ENCODE data around the gene PAM16.
"Not testable (repeated sequence)": the region's sequence is repeated elsewhere in the genome, so short reads cannot be mapped to it uniquely, and the experiment has no call there.

The PAM16 gene

DNA sequence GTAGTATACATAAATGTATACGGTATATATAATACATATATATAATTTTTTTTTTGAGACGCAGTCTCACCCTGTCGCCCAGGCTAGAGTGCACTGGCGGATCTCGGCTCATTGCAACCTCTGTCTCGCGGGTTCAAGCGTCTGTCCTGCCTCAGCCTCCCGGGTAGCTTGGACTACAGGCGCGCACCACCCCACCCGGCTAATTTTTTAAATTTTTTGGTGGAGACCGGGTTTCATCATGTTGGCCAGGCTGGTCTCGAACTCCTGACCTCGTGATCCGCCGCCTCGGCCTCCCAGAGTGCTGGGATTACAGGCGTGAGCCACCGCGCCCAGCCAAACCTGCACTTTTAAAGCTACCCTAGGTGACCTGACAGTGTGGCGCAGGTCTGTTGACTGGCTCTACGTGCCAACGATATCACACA lies 745 bp downstream of the PAM16 start:
- no peak for DNase-seq

DNA sequence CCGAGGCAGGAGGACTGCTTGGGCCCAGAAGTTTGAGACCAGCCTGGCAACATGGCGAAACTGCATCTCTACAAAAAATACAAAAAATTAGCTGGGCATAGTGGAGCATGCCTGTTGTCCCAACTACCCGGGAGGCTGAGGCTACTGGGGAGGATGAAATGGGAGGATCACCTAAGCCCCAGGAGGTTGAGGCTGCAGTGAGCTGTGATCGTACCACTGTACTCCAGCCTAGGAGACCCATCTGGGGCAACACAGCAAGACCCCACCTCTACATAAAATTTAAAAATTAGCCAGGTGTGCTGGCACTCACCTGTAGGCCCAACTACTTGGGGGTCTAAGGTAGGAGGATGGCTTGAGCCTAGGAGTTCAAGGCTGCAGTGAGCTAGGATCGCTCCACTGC lies 1.8 kb downstream of the PAM16 start:
- no peak for DNase-seq

DNA sequence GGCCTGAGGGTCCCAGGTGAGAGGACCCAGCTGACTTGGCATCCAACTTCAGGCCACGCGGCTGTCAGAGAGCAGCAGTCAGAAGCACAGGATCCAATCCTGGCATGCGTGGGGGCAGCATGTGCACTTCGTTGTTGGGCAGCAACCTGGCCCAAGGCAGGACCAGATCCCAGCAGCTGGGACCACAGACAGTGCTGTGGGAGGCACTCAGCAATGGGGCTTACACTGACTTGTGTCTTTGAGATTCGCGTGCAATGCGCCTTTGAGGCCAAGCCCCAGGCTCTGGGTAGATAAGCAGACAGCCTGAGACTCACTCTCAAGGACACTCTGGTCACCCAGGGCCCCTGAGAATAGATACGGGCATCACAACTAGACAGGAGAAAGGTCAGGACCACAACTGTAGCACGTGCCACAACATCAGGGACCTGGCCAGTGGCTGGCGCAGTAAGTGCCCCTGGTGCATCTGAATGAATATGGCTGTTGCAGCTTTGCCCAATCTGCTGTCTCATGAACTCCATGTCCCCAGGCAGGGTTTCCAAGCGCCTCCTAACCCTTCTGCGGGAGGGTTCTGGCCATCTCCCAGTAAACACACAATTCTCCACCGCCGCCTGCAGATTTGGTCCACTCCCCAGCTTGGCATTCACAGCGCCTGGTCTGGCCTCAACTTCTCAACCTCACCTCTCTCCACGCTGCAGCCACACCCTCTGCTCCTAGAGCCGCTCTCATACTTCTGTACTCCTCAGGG lies 3.2 kb downstream of the PAM16 start:
- no peak for DNase-seq

DNA sequence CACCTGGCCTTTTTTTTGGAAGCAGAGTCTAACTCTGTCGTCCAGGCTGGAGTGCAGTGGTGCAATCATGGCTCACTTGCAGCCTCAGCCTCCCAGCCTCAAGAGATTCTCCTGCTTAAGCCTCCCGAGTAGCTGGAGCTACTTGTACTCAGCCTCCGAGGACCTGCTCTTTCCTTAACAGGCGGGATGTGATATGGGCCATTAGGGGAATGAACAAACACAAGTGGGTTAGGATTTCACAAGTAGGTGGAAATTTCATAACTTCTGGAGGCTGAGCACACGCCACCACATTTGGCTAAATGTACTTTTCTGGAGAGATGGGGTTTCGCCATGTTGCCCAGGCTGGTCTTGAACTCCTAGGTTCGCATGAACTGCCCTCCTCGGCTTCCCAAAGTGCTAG lies 4.1 kb downstream of the PAM16 start:
- no peak for DNase-seq

DNA sequence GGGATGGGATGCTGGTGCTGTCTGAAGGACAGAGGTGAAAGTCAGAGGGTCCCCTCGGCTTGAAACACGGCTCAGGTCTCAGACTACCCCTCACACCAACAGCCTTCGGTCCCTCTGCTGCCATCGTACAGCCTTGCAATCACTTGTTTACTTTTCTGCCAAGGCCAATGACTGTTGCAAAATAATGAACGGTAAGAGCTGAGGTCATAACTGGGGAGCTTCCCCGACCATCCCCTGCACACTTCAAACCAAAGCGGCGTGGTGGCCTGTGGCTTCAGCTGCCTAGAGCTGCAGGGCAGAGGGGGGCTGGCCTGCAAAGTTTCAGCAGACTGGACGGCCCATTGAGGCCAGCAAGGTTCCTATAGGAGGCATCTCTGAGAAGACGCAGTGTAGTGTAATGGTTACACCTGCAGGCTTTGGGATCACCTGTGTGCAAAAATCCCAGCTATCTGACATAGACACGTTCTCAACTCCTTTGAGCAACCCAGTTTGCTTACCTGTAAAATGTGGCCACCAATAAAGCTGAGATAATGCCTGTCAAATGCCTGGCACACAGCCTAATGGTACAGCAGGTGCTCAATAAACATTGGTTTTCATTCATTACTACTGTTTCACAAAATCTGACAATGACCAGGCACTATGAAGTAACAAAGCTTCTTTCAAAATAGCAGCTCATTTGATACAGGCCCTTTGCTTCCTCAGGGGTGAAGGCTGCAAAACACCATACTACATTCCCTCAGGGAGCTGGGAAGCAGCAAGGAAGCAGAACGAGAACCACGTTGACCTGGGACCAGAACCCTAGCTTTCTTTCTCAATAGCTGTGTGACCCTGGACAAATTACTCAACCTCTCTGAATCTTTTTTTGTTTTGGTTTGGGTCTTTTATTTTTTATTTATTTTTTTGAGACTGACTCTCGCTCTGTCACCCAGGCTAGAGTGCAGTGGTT lies 5.0 kb downstream of the PAM16 start:
- DNase-seq, result peak; percentile 72

DNA sequence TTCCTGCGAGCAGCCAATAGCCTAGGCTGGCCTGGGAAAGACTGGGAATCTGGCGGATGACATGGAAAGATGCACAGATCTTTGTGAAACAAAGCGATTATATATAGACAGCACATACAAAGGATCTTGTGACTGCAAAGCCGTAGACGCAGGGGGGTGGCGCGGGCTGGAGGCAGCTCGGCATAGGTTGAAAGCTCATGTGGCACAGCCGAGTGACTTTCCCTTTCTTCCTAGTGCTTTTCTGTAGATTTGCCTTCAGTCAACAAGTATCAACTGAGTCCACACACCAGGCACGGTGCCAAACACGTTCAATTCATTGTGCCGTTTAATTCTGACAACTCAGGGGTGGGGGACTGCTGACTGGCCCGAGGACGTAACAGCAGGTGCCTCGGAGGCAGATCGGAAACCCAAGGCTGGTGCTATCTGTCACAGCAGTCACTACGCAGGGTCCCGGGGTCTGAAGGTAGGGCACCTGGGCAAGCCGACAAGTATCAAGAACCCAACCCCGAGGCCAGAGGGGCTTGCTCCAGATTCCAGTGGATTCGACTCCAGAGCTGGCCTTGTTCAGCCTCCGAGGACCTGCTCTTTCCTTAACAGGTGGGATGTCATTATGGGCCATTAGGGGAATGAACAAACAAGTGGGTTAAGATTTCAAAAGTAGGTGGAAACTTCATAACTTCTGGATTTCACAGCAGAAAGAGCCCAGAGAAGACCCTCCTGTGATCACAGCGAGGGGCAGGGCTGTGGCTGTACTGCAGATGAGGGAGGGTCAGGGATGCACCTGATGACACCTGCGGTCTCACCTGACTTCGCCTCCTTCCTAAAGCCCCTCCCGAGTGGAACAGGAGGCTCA lies 5.9 kb downstream of the PAM16 start:
- DNase-seq, result peak; percentile 76

DNA sequence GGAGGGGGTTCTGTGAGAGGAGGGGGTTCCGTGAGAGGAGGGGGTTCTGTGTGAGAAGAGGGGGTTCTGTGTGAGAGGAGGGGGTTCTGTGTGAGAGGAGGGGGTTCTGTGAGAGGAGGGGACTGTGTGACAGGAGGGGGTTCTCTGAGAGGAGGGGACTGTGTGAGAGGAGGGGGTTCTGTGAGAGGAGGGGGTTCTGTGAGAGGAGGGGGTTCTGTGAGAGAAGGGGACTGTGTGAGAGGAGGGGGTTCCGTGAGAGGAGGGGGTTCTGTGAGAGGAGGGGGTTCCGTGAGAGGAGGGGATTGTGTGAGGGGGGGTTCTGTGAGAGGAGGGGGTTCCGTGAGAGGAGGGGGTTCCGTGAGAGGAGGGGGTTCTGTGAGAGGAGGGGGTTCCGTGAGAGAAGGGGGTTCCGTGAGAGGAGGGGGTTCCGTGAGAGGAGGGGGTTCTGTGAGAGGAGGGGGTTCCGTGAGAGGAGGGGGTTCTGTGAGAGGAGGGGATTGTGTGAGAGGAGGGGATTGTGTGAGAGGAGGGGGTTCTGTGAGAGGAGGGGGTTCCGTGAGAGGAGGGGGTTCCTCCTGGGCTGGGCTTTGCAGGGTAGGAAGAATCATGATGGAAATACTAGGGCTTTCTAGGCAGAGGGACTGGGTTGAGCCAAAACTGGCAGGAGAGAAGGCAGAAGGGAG lies 6.7 kb downstream of the PAM16 start:
- DNase-seq, result peak; percentile 13

DNA sequence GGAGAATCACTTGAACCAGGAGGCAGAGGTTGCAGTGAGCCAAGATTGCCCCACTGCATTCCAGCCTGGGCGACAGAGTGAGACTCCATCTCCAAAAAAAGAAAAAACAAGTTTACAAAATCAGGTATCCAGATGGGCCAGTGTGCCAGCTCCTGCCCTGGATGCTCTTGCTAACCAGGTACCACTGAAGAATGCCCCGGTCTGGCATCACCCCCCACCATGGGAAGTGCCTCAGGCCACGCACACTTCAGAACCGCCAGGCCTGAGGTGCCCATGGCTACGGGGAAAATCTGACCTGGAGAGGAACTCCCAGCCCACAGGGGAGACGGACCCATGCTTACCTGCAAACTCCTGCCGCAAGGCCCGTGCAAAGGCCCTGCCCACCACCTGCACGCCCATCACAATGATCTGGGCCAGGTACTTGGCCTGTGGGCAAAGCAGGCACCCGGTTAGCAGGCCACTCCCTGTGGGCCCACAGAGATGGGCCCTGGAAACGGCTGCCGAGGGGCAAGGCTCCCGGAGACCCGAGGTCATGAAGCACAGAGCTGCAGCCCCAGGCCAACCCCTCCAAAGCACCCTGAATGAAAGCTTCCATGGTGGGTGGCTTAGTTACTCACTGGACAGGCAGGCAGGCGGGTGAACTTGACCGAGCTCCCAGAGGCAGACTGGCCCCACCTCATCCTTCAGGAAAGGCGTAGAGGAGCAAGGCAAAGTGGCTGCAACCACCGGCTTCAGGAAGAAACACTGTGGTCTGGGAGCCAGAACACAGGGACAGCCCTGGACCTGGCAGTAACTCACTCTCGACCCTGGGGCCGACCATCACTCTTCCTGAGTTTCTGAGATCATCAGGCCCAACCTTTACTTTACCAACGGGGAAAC lies 8.0 kb downstream of the PAM16 start:
- DNase-seq, result no peak

DNA sequence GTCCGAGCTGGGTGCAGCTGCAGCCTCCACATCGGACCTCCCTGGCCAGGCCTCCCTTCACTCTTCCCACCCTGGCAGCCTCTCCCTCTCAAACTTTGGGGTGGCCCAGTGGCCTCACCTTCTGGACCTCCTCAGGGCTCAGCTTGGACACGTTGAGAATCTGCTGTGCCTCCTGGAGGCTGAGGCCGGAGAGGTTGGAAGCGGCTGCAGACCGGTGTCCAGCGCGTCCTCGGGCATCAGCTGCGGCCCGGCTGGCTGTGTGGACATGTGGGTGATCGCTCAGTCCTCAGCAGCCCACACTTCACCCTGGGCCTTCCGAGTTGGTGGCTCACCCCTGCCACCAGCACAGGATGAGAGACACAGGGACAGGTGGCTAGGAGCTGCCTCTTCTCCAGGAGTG lies 9.9 kb downstream of the PAM16 start:
- no peak for DNase-seq

DNA sequence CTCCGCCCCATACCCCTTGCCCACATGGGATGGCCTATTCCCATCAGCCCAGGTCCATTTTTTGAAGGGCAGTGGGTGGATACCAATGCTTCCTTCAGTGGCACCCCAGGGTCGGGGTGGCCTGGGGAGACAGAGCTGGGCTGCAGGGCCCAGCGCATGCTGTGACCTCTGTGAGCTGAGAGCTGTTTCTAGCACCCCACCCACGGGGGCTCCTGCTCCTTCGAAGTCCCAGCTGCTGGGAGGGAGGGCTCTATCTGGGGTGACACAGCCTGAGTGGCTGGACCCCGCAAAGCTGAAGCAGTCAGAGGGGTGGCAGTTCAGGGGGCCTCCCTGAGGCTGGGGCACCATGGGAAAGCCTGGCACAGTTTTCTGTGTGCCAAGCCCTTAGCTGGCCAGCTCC lies 10.7 kb downstream of the PAM16 start:
- no peak for DNase-seq

DNA sequence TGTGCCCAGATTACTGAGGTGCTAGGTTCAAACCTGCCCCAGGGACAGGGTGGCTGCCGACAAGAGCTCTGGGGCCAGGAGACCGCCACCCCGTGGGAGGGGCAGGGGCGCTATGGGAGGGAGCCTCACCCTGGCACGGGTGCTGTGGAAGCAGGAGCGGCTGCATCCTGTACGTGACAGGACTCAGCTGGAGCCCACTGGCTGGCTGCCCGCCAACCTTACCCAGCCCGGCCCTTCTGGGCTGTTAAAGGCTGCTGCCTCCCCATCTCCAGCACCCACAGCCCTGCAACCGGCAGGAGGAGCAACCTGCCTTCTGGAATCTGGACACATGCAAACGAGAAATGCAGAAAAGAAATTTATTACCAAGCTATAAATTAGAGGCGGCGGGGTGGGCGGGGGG lies 11.2 kb downstream of the PAM16 start:
- peak; percentile 21 for DNase-seq

DNA sequence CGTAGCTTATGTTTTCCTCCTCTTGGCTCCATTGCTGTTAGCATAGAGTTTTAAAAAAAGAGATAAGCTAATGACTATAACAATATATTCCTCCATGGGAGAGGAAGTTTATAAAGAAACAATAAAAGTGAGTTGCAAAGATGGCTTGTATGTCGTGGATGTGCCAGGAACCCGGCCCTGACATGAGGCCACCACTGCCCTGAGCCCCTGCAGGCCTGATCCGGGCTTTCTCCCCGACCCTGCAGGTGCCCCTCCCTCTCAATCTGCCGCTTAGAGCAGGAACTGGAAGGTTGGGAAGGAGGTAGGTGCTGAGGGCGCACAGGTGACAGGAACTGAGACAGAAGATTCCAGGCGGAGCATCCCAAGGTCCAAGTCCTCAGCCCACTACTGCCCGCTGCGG lies 11.7 kb downstream of the PAM16 start:
- DNase-seq, result no peak

DNA sequence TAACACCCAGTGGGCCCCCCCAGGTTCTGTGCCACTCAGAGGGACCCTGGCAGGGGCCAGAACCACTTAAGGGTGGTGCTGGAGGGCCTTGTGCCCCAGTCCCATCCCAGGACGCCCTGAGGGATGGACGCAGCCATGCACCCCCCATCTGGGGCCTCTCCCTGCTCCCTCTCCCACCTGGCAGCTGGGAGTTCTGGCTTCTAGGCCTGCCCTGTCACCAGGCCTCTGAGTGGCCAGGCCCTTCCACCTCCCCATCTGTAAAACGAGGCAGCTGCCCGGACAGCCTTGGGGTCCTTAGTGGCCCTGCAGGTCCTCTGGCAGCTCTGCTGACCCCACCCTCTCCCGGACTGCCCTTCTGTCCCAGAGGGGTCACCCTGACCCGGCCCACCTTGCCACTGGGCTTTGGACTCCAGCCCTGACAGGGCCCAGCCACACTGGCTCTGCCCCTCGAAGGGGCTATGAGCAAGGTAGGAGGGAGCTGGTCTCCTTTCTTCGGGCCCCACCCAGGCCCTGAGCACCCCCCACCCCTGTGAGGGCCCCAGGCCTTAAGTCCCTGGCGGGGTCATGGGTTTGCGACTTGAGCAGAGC lies 12.3 kb downstream of the PAM16 start:
- DNase-seq, result no peak

DNA sequence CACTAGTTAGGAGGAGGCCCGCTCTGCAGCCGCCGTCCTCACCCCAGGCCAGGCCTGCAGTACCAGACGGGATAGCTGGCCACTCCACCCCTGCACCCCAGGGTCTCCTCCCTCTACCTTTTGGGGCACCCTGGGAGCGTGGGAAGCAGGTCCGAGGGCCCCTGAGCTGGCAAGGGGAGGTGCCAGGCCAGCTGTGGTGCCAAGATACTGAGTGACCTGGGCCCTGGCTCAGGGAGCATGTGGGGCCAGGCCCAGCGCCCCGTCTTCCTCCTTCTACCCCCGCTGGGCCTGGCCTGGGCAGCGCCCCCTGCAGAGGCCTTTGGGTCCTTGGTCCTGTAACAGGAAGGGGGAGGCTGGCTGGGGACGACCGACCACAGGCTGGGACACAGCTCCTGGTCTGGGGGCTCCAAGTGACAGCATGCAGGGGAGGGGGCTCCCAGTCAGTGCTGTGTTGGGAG lies 13.0 kb downstream of the PAM16 start:
- no peak for DNase-seq

DNA sequence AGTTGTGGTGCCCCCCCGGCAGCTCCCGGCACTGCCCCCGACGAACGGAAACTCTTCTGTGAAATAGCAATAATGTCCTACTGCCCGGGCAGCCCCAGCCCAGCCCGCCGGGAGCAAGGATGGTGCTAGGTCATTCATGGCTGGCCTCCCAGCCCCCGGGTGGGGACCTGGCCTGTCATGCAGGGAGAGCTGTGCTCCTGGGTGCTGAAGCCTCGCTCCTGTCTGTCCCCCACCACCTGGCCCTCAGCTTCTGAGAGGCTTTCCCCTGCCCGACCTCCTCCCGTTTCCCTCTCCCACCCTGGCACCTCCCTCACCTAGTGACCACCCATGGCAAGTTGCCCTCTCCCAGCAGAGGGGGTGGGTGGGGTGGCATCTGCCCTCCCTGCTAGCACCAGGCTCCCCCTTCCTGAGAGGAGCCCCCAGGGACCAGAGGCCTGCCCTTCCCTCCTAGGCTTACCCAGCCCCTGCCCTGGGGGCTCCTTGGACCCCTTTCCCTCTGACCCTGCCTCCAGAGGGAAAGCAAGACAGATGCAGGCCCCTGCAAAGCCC lies 13.5 kb downstream of the PAM16 start:
- no peak for DNase-seq

DNA sequence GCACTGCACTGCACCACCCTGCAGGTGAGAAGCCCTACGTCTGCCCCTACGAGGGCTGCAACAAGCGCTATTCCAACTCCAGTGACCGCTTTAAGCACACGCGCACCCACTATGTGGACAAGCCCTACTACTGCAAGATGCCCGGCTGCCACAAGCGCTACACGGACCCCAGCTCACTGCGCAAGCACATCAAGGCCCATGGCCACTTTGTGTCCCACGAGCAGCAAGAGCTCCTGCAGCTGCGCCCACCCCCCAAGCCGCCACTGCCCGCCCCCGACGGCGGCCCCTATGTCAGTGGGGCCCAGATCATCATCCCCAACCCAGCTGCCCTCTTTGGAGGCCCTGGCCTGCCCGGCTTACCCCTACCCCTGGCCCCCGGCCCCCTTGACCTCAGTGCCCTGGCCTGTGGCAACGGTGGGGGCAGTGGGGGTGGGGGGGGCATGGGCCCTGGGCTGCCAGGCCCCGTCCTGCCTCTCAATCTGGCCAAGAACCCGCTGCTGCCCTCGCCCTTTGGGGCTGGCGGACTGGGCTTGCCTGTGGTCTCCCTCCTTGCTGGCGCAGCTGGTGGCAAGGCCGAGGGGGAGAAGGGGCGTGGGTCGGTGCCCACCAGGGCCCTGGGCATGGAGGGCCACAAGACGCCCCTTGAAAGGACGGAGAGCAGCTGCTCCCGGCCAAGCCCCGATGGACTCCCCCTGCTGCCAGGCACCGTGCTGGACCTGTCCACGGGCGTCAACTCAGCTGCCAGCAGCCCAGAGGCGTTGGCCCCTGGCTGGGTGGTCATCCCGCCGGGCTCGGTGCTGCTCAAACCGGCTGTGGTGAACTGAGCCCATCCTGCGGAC lies 14.2 kb downstream of the PAM16 start:
- no peak for DNase-seq

DNA sequence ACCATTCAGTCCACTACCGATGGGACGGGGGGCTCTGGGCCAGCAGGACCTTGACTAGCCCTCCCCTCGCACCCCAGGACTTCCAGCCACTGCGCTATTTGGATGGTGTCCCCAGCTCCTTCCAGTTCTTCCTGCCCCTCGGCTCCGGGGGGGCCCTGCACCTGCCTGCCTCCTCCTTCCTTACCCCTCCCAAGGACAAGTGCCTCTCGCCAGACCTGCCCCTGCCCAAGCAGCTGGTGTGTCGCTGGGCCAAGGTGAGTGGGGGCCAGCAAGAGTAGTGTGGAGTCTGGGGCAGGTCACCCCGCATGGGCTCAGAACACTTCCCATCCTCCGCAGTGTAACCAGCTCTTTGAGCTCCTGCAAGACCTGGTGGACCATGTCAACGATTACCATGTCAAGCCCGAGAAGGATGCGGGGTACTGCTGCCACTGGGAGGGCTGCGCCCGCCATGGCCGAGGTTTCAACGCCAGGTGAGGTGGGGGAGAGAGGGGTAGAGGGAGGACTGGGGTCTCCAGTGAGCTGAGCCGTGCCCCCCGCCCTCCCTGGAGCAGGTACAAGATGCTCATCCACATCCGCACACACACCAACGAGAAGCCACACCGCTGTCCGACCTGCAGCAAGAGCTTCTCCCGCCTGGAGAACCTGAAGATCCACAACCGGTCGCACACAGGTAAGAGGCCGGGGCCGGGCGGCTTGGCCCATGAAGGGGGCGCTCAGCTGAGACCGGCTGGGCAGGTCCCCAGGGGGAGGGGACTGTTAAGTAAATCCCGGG lies 16.2 kb downstream of the PAM16 start:
- no peak for DNase-seq

DNA sequence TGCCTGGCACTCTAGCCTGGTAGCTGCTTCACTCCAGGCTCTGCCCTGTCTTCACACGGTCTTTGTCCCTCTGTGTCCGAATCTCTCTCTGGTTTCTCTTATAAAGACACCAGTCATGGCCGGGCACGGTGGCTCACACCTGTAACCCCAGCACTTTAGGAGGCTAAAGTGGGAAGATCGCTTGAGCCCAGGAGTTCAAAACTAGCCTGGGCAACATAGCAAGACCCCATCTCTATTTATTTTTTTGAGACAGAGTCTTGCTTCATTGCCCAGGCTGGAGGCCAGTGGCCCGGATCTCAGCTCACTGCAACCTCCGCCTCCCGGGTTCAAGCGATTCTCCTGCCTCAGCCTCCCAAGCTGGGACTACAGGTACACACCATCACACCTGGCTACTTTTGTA lies 17.4 kb downstream of the PAM16 start:
- not testable (repeated sequence) for DNase-seq

DNA sequence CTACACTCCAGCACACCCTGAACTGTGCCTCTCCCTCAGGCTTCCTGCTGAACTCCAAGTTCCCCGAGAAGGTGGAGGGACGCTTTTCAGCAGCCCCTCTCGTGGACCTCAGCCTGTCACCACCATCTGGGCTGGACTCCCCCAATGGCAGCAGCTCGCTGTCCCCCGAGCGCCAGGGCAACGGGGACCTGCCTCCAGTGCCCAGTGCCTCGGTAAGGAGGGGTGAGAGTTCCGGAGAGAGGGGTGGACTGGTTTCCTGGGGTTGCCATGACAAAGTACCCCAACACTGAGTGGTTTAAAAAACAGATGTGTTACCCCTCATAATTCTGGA lies 17.8 kb downstream of the PAM16 start:
- DNase-seq, result no peak

Data from DMS53 (cell line).